ENCODE results near the gene SH3GLB1. TPM values are rescaled to one million over a fixed set of nuclear protein-coding genes. Genes with fewer than 3 reads are reported as not detected.

The SH3GLB1 gene
- total RNA-seq, 2 experiments from 2014 or later: 46.1 to 47.3 TPM

DNA sequence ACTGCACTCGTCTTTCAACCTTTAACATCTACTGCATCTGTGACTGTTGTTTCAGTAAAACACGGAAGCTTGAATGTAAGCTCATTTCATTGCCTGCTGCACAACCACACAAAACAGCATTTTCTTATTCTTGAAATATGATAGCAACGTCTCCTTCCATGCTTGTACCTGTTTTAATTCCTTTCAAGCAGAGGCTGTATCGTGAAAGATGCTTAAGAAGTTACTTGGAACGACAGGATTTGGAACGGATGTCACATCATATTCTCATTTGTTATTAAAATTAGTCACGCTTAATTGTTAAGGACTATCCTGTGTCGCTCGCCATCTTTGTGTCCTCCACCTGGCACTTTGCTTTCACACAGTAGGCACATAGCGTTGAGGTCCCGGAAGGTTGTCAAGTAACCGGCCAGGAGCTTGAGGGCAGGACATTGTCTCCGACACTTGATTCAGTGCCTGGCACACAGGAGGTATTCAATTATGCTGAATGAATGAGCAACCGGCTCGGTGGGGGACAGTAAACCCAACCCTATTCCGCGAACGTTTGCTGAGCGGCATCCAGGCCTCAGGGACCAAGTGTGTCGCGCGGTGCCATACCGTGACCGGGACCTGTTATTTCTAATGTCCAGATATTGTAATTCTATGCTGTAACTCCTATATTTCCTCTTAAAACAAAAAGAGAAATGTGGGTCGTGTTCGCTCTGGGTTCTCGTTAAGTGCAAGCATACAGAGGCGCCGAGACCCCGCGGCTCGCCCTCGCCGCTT, 499 bp upstream of the SH3GLB1 start:
- H3K4me1 Mint-ChIP-seq (ENCODE audit: low read depth): peaks cover 31% of the 10 kb centered on the region
- CTCF ChIA-PET: interaction anchor here (0.7 to 4.3 kb wide), 32 partner anchors 8 to 393 kb away, joined by 3 to 49 read pairs (median 6); partner anchors contain the start of genes HS2ST1, ODF2L and SELENOF

DNA sequence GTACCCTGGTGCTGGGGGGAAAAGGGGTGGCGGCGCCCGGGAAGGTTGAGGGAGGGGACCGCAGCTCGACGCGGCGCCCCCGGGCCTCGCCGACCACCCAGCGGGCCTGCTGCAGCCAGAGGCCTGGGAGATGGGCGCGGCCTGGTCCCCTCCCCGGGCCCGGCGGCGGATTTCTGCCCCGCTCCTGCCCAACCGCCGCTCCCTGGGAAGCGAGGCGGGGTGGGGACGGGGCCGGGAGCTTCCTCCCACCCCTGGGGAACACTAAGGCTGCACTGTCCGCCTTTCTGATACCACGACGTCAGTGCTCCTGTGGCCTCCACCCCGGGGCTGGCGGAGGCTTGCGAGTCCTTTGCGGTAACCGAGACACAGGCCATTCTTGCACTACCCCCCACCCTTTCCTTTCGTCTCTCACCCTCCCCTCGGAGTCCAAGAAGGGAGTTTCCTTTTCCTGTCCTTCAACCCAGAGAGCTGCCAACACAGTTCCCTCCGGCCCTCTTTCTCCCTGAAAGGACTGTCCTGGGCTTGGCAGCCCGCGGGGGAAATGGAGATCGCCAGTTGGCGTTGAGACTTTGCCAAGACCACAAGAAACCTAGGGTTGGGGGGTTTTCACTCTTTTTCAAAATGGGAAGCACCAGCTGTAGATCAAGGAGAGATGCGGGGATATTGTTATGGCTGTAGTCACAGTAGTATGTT, 742 bp downstream of the SH3GLB1 start:
- intact Hi-C loops (cut with micrococcal nuclease): loop anchor here (10.0 kb wide), 4 partner anchors 60 to 310 kb away; partner anchors contain the start of genes HS2ST1, ODF2L and SELENOF
- peaks cover 13% of the 10 kb centered on the region for H3K36me3 Mint-ChIP-seq (ENCODE audit: low read depth)
- ChIA-PET POLR2A (interaction anchor here (0.6 to 4.5 kb wide), 8 partner anchors 11 to 321 kb away, joined by 3 to 43 read pairs (median 4); partner anchors contain the start of genes HS2ST1, ODF2L and SELENOF), CTCF (interaction anchor here (0.8 to 4.3 kb wide), 28 partner anchors 9 to 380 kb away, joined by 3 to 49 read pairs (median 6); partner anchors contain the start of genes HS2ST1, ODF2L and SELENOF)
- H3K9me3 Mint-ChIP-seq: no peaks in the 10 kb centered on the region
- peak overlapping the region; percentile 98 for H3K27ac Mint-ChIP-seq
- peak overlapping the region; percentile 94 for H3K4me3 Mint-ChIP-seq
- DNase-seq: peak; percentile 41
- no peak for TF ChIP-seq CTCF (IDR thresholded peaks at IDR 0.05)
- peak; percentile 8 for ATAC-seq
- H3K4me1 Mint-ChIP-seq (ENCODE audit: low read depth): peaks cover 39% of the 10 kb centered on the region
- H3K27me3 Mint-ChIP-seq: no peaks in the 10 kb centered on the region

More for the DNA sequence above, 499 bp upstream of the SH3GLB1 start:
- Mint-ChIP-seq H3K9me3 (no peaks in the 10 kb centered on the region), H3K36me3 (ENCODE audit: low read depth) (peaks cover 13% of the 10 kb centered on the region), H3K27ac (peak overlapping the region; percentile 98), H3K4me3 (peak overlapping the region; percentile 94), H3K27me3 (no peaks in the 10 kb centered on the region)
- ATAC-seq: peak; percentile 50
- POLR2A ChIA-PET: interaction anchor here (0.6 to 4.5 kb wide), 11 partner anchors 9 to 320 kb away, joined by 3 to 43 read pairs (median 4); partner anchors contain the start of genes HS2ST1 and SELENOF
- no peak for TF ChIP-seq CTCF (IDR thresholded peaks at IDR 0.05)
- intact Hi-C loops (cut with micrococcal nuclease): loop anchor here (10.0 kb wide), 4 partner anchors 61 to 309 kb away; partner anchors contain the start of genes HS2ST1, ODF2L and SELENOF
- peak; percentile 66 for DNase-seq

DNA sequence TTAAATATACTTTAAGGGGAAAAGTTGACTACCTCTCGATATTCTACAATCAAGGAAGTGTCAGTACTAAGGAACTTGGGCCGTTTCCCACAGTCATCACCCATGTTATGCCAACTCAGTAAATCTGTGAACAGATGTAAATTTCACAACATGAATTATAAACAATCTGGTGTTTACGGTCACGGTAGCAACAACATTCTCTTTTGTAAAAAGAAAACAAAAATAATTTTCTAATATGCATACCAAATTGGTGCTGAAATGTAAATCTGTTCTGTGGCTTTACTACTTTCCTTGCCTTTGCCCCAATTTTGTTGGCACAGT, 1.2 kb downstream of the SH3GLB1 start:
- ChIA-PET POLR2A (interaction anchor here (1.0 to 4.5 kb wide), 5 partner anchors 10 to 321 kb away, joined by 3 to 43 read pairs (median 5); partner anchors contain the start of genes HS2ST1 and SELENOF), CTCF (interaction anchor here (0.5 to 4.3 kb wide), 11 partner anchors 10 to 1027 kb away, joined by 3 to 49 read pairs (median 23); no protein-coding TSS in a partner anchor)
- Mint-ChIP-seq H3K36me3 (ENCODE audit: low read depth) (peaks cover 13% of the 10 kb centered on the region), H3K27me3 (no peaks in the 10 kb centered on the region), H3K4me3 (peak overlapping the region; percentile 94), H3K27ac (peak overlapping the region; percentile 97), H3K4me1 (ENCODE audit: low read depth) (peaks cover 40% of the 10 kb centered on the region), H3K9me3 (no peaks in the 10 kb centered on the region)
- DNase-seq: no peak
- no peak for TF ChIP-seq CTCF (IDR thresholded peaks at IDR 0.05)
- intact Hi-C loops (cut with micrococcal nuclease): loop anchor here (10.0 kb wide), 4 partner anchors 59 to 311 kb away; partner anchors contain the start of genes HS2ST1, ODF2L and SELENOF
- no peak for ATAC-seq

GRCh38 chr1:86706018-86706635, 1.8 kb downstream of the SH3GLB1 start:
- H3K27me3 Mint-ChIP-seq: no peaks in the 10 kb centered on the region
- H3K4me1 Mint-ChIP-seq (ENCODE audit: low read depth): peaks cover 43% of the 10 kb centered on the region
- ATAC-seq (no peak), DNase-seq (no peak)
- no peaks in the 10 kb centered on the region for H3K9me3 Mint-ChIP-seq
- ChIA-PET POLR2A (interaction anchor here (4.1 to 4.5 kb wide), 2 partner anchors 10 to 209 kb away, joined by 27 to 43 read pairs; partner anchors contain the start of genes HS2ST1 and SELENOF), CTCF (interaction anchor here (0.5 to 4.3 kb wide), 7 partner anchors 9 to 1028 kb away, joined by 3 to 49 read pairs (median 29); no protein-coding TSS in a partner anchor)
- intact Hi-C loops (cut with micrococcal nuclease): loop anchor here (10.0 kb wide), 4 partner anchors 59 to 311 kb away; partner anchors contain the start of genes HS2ST1, ODF2L and SELENOF
- H3K27ac Mint-ChIP-seq: no peak overlapping the region
- peak overlapping the region; percentile 94 for H3K4me3 Mint-ChIP-seq
- H3K36me3 Mint-ChIP-seq (ENCODE audit: low read depth): peaks cover 13% of the 10 kb centered on the region
- TF ChIP-seq CTCF (IDR thresholded peaks at IDR 0.05): no peak
